Stimulated activated CD4-positive, alpha-beta T cell treated with anti-CD3 and anti-CD28 coated beads, Interleukin-1b, Interleukin-23, amount 100 ng/mL, for 1 hour (primary cell): Measurements from ENCODE around the gene KBTBD13.
"Not testable (repeated sequence)": the region's sequence is repeated elsewhere in the genome, so short reads cannot be mapped to it uniquely, and the experiment has no call there.

ENCODE experiments used
- DNase-seq, 2 donors: peaks; one replicate each; pipeline ENCODE4 v3.0.0-alpha.2; 2020; ENCODE audit warnings: low read depth in 2 of 2

Gene KBTBD13

GRCh38 chr15:65069179-65069578, 7.4 kb upstream of the KBTBD13 start:
- DNase-seq: no peak

GRCh38 chr15:65069779-65070546, 6.6 kb upstream of the KBTBD13 start:
- no peak for DNase-seq

DNA sequence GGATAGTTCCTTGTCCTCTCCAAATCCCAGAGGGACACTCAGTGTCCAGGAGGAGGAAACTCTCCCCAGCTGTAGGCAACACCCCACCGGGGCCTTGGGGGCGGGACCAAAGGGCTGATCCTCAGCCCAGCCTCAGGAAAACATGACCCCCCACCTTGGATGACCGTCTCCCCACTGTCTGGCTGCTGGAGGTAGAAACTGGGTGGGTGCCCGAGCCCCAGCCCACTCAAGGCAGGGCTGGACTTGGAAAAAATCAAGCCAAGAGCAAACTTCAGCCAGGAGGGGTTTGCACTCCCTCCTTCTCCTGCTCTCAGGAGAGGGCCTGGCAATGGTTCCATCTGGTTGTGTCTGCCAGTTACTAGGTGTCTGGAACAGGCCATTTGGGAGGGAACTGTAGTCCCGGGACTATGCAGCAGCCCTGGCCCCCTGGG, 5.2 kb upstream of the KBTBD13 start:
- no peak for DNase-seq

DNA sequence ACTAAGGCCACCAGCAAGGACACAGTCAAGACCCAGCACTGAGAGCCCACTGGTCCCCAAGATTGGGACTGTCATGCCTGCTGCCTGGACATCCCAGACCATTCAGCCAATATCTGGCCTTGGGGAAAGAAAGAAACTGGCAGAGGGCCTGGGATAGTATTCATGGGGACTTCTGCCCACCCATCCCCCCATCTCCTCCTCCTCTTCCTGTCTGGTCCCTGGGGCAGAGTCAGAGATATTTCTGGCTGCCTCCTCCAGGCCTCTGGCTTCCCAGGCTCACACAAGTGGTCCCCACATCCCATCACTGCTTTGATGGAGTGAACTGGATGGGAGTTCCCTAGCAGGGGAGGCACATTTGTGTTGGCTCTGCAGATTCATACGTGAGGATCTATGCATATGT, 4.5 kb upstream of the KBTBD13 start:
- DNase-seq: no peak

DNA sequence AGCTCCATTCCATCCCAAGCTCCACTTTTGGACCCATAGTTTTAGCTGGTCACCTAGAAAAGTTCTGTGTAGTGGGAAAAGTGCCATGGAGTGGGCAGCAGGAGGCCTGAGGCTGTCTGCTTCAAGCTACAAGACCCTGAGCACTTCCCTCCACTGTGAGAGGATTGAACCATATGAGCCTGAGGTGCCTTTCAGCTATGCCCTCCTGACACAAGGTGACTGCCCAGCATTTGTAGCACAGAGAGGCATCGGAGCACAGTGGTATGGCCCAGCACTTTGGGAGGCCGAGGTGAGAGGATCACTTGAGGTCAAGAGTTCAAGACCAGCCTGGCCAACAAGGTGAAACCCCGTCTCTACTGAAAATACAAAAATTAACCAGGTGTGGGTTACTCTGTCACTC, 3.9 kb upstream of the KBTBD13 start:
- DNase-seq: no peak

DNA sequence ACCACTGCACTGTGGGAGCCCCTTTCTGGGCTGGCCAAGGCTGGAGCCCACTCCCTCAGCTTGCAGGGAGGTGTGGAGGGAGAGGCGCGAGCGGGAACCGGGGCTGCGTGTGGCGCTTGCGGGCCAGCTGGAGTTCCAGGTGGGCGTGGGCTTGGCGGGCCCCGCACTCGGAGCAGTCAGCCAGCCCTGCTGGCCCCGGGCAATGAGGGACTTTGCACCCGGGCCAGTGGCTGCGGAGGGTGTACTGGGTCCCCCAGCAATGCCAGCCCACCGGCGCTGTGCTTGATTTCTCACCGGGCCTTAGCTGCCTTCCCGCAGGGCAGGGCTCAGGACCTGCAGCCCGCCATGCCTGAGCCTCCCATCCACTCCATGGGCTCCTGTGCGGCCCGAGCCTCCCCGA, 1.6 kb upstream of the KBTBD13 start:
- DNase-seq: not testable (repeated sequence)

GRCh38 chr15:65075607-65076395, 745 bp upstream of the KBTBD13 start:
- not testable (repeated sequence) for DNase-seq

- no peak for DNase-seq
Measured at GRCh38 chr15:65077291-65077980, 890 bp downstream of the KBTBD13 start.

- DNase-seq: peak in 1 of 2 donors; percentile 29
Measured at GRCh38 chr15:65077981-65078352, 1.4 kb downstream of the KBTBD13 start.

GRCh38 chr15:65079580-65079979, 3.0 kb downstream of the KBTBD13 start:
- no peak for DNase-seq

- no peak for DNase-seq
Measured at GRCh38 chr15:65081270-65081669, 4.7 kb downstream of the KBTBD13 start.

GRCh38 chr15:65081758-65082157, 5.2 kb downstream of the KBTBD13 start:
- no peak for DNase-seq

DNA sequence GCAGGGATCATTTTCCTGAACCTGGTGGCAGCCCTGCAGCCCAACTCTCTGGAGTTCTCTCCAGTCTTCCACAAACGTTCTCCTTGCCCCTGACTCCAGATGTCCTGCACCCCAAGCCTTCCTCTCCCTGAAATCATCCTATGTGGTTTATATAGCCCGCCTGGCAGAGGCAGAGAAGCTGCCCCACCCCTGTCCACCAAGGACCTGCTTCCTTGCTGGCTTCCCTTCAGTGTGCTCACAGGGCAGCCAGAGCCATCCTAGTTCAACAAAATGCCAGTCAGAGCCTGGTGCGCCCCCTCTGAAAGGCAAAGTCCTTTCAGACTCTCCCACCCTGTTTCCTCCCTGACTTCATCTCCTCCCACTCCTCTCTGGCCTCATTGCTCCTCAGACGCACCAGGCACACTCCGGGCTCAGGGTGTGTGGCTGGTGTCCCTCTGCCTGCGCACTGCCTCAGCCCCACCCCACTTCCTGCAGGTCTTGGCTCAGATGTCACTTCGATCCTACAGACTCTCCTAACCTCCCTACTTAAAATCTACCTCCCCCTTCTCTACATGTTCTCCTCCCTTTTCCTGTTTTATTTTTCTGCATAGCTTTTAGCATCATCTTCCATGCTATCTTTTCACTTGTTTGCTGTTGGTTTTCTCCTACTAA, 5.9 kb downstream of the KBTBD13 start:
- DNase-seq: no peak

GRCh38 chr15:65083262-65083701, 6.7 kb downstream of the KBTBD13 start:
- no peak for DNase-seq

GRCh38 chr15:65084500-65085206, 8.1 kb downstream of the KBTBD13 start:
- no peak for DNase-seq

- DNase-seq: no peak
Measured at GRCh38 chr15:65085207-65085753, 8.7 kb downstream of the KBTBD13 start.

GRCh38 chr15:65085990-65086679, 9.6 kb downstream of the KBTBD13 start:
- no peak for DNase-seq

GRCh38 chr15:65086680-65087111, 10.2 kb downstream of the KBTBD13 start:
- no peak for DNase-seq

DNA sequence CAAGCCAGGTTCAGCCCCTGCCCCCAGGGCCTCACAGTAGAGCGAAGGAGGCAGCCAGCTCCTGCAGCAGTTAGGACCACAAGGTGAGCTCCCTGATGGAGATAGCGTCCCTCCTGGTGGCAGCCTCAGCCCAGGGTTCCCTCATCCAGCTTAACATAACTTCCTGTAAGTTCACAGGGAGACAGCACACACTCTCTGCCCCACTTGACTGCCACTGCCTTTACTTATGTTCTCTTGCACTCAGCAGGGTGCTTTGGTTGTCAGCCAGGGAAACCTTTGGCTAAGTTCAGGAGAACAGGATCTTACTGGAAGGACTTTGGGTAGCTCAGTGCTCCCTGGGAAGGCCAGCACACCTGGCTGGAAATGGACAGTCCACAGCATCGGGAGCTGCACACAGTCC, 10.9 kb downstream of the KBTBD13 start:
- DNase-seq: no peak

- DNase-seq: no peak
Measured at GRCh38 chr15:65087873-65088642, 11.5 kb downstream of the KBTBD13 start.
